NCI-H146 (cell line): ENCODE measurements around the gene GSTP1.

Experiments used
- DNase-seq: peaks from one replicate; lab custom pipeline; 2025; lab: John Stamatoyannopoulos, UW

The GSTP1 gene

GRCh38 chr11:67630228-67630942, 46.8 kb downstream of the GSTP1 start:
- DNase-seq = peak; percentile 100

GRCh38 chr11:67630943-67631331, 47.3 kb downstream of the GSTP1 start:
- no peak for DNase-seq

- DNase-seq = no peak
Observed at GRCh38 chr11:67631411-67631810, 47.8 kb downstream of the GSTP1 start.

DNA sequence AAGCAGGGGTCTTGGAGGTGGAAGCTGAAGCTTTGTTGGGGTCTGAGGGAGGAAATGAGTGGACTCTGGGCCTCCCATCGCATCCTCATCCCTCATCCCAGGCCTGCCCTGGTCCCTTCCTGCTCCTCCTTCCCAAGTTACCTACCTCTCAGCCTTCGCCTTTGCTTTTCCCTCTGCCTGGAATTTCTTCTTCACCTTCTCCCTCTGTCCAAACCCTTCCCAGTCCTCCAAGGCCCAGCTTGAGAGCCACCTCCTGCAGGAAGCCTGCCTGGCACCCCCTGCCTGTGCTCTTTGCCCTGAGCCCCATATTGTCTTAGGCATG, 48.2 kb downstream of the GSTP1 start:
- no peak for DNase-seq

DNA sequence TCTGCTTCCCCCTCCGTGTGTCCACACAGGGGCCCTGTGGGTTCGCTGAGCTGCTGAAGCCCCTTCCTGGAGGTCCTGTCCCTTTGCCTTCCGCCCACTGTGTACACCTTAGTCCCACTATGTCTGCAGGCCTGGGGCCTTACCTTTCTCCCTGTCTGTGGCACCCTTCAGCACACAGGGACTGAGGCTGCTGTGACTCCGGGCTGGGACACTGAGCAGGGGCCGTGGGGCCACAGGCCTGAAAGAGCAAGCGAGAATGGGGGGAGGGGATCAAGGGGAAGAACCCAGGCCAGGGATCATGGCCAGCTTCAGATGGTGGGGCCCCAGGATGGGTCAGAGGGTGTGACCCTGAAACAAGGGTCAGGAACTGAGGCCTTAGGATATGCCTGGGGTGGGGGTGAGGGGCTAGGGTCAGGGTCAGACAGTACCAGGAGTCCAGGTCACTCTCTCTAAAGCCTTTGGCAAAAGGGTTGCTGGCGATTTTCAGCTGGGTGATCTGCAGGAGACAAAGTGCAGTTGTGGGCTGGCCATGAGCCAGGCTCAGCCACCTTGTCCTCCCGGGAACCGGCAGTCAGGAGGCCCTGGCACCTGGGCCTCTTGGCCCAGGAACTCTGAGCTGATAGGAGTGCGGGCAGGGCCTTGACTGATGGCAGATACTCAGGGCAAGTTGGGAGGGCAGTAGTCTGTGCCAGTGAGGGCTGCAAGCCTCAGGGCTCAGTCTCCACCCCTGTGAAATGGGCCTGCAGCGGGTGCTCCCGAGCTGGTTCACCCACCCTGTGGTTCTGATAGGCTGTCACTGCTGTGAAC, 48.8 kb downstream of the GSTP1 start:
- no peak for DNase-seq

DNA sequence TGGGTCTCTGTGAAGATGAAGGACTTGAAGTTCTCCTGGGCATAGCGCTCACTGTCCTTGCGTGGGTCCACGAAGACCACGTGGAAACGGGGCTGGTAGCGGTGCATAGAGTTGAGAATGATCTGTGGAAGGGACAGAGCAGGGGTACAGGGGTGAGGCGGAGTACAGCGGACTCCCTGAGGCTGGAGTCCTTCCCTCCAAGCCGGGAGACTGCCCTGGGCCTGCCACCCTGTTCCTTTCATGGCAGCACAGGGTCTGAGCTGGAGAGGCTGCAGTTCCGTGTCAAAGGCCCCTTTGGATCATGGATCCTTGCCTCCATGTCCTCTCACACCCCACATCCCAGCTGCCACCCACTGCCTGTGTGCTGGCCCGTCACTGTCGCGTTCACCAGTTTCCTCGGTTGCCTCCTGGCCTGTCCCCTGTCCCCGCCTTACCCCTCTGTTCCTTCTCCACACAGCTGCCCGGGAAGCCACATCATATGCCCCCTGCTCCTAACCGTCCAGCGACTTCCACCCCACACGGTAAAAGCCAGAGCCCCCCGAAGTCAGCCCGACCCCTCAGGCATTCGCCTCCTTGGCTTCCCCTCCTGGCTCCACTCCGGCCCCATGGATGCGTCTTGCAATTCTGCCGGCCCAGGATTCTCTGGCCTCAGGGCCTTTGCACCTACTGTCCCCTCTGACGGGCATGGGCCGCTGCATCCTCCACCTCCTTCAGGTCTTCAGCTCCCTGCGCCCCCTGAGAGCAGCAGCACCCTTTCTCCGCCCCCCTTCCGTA, 49.6 kb downstream of the GSTP1 start:
- no peak for DNase-seq

GRCh38 chr11:67633758-67634365, 50.2 kb downstream of the GSTP1 start:
- DNase-seq = no peak

- DNase-seq = peak; percentile 69
Observed at GRCh38 chr11:67634366-67635230, 51.0 kb downstream of the GSTP1 start.

- no peak for DNase-seq
Observed at GRCh38 chr11:67635231-67635521, 51.6 kb downstream of the GSTP1 start.
